Effector memory CD8-positive, alpha-beta T cell (primary cell): ENCODE measurements around the gene MMP20.
"Not testable (repeated sequence)": the region's sequence is repeated elsewhere in the genome, so short reads cannot be mapped to it uniquely, and the experiment has no call there.

ENCODE experiments used
- ATAC-seq: fragments of 150-1000 bp; cut with Tn5 transposase; replicated peaks from 2 replicates; pipeline ENCODE4 v1.10.0; 2021; ENCODE audit warnings: mild to moderate bottlenecking, moderate library complexity
- DNase-seq, 3 experiments: peaks; one replicate each; pipeline ENCODE4 v3.0.0; 2021
- H3K27ac Mint-ChIP-seq, 2 donors: one replicate each; pipeline ENCODE4 v1.8.0; 2022; ENCODE audit warnings: mild to moderate bottlenecking in 2 of 2, mixed read lengths in 2 of 2, moderate library complexity in 2 of 2
- H3K27me3 Mint-ChIP-seq, 2 donors: one replicate each; pipeline ENCODE4 v1.8.0; 2022; ENCODE audit warnings: mixed read lengths in 2 of 2
- H3K36me3 Mint-ChIP-seq: one replicate; pipeline ENCODE4 v1.8.0; 2022; ENCODE audit warnings: mild to moderate bottlenecking, moderate library complexity, mixed read lengths; ENCODE audit not compliant: insufficient read depth
- H3K4me1 Mint-ChIP-seq, 2 donors: one replicate each; pipeline ENCODE4 v1.8.0; 2022; ENCODE audit warnings: low read depth in 2 of 2, mixed read lengths in 2 of 2
- H3K4me3 Mint-ChIP-seq, 2 donors: one replicate each; pipeline ENCODE4 v1.8.0; 2022; ENCODE audit warnings: mild to moderate bottlenecking in 2 of 2, mixed read lengths in 2 of 2, moderate library complexity in 2 of 2
- H3K9me3 Mint-ChIP-seq, 2 donors: one replicate each; pipeline ENCODE4 v1.8.0; 2022; ENCODE audit warnings: mixed read lengths in 2 of 2

The MMP20 gene

GRCh38 chr11:102639656-102640055 is 14.5 kb upstream of the MMP20 start:
- Mint-ChIP-seq H3K4me1 (no peaks in the 10 kb centered on the region), H3K27ac (no peak overlapping the region), H3K4me3 (no peak overlapping the region), H3K9me3 (no peaks in the 10 kb centered on the region), H3K36me3 (peaks cover 4% of the 10 kb centered on the region), H3K27me3 (peaks cover 16 to 25% of the 10 kb centered on the region in 2 donors)
- ATAC-seq (no peak), DNase-seq (no peak)

- no peak overlapping the region for H3K27ac Mint-ChIP-seq
- H3K4me1 Mint-ChIP-seq = no peaks in the 10 kb centered on the region
- DNase-seq (no peak), ATAC-seq (no peak)
- peaks cover 16 to 25% of the 10 kb centered on the region in 2 donors for H3K27me3 Mint-ChIP-seq
- no peaks in the 10 kb centered on the region for H3K36me3 Mint-ChIP-seq
- no peak overlapping the region for H3K4me3 Mint-ChIP-seq
- H3K9me3 Mint-ChIP-seq = no peaks in the 10 kb centered on the region
These were observed 12.6 kb upstream of the MMP20 start for GRCh38 chr11:102637731-102638130.

- H3K9me3 Mint-ChIP-seq = no peaks in the 10 kb centered on the region
- no peak overlapping the region for H3K27ac Mint-ChIP-seq
- DNase-seq = no peak
- H3K4me1 Mint-ChIP-seq = no peaks in the 10 kb centered on the region
- H3K27me3 Mint-ChIP-seq = peaks cover 28 to 31% of the 10 kb centered on the region in 2 donors
- H3K36me3 Mint-ChIP-seq = no peaks in the 10 kb centered on the region
- ATAC-seq = no peak
- H3K4me3 Mint-ChIP-seq = no peak overlapping the region
These were observed 8.4 kb upstream of the MMP20 start for GRCh38 chr11:102633385-102634026.

- Mint-ChIP-seq H3K36me3 (no peaks in the 10 kb centered on the region), H3K27ac (no peak overlapping the region), H3K4me3 (no peak overlapping the region), H3K27me3 (peaks cover 18 to 31% of the 10 kb centered on the region in 2 donors), H3K9me3 (no peaks in the 10 kb centered on the region), H3K4me1 (no peaks in the 10 kb centered on the region)
- DNase-seq (no peak), ATAC-seq (no peak)
These were observed 6.9 kb upstream of the MMP20 start for GRCh38 chr11:102632026-102632425.

- DNase-seq = no peak
- H3K4me3 Mint-ChIP-seq = no peak overlapping the region
- no peak overlapping the region for H3K27ac Mint-ChIP-seq
- H3K9me3 Mint-ChIP-seq = no peaks in the 10 kb centered on the region
- H3K4me1 Mint-ChIP-seq = no peaks in the 10 kb centered on the region
- no peaks in the 10 kb centered on the region for H3K36me3 Mint-ChIP-seq
- H3K27me3 Mint-ChIP-seq = peaks cover 18 to 42% of the 10 kb centered on the region in 2 donors
- ATAC-seq = no peak
These were observed 5.7 kb upstream of the MMP20 start for GRCh38 chr11:102630598-102631448.

GRCh38 chr11:102629908-102630307 is 4.8 kb upstream of the MMP20 start:
- H3K9me3 Mint-ChIP-seq, H3K4me1 Mint-ChIP-seq, ATAC-seq, H3K27ac Mint-ChIP-seq, H3K36me3 Mint-ChIP-seq, DNase-seq, H3K4me3 Mint-ChIP-seq: not testable (repeated sequence)
- peaks cover 20 to 51% of the 10 kb centered on the region in 2 donors for H3K27me3 Mint-ChIP-seq

- no peak overlapping the region for H3K27ac Mint-ChIP-seq
- H3K36me3 Mint-ChIP-seq = no peaks in the 10 kb centered on the region
- H3K4me1 Mint-ChIP-seq = no peaks in the 10 kb centered on the region
- DNase-seq = no peak
- no peaks in the 10 kb centered on the region for H3K9me3 Mint-ChIP-seq
- no peak for ATAC-seq
- no peak overlapping the region for H3K4me3 Mint-ChIP-seq
- peaks cover 42 to 70% of the 10 kb centered on the region in 2 donors for H3K27me3 Mint-ChIP-seq
These were observed 1.5 kb upstream of the MMP20 start for GRCh38 chr11:102626676-102627075.

- Mint-ChIP-seq H3K9me3 (no peaks in the 10 kb centered on the region), H3K27me3 (peaks cover 30 to 66% of the 10 kb centered on the region in 2 donors), H3K27ac (no peak overlapping the region), H3K4me1 (no peaks in the 10 kb centered on the region), H3K36me3 (no peaks in the 10 kb centered on the region), H3K4me3 (no peak overlapping the region)
- DNase-seq = no peak
- ATAC-seq = no peak
These were observed 1.1 kb downstream of the MMP20 start for GRCh38 chr11:102623998-102624397.

- H3K27me3 Mint-ChIP-seq = peaks cover 24 to 66% of the 10 kb centered on the region in 2 donors
- DNase-seq = no peak
- H3K36me3 Mint-ChIP-seq = no peaks in the 10 kb centered on the region
- ATAC-seq = no peak
- H3K9me3 Mint-ChIP-seq = no peaks in the 10 kb centered on the region
- no peak overlapping the region for H3K4me3 Mint-ChIP-seq
- no peak overlapping the region for H3K27ac Mint-ChIP-seq
- H3K4me1 Mint-ChIP-seq = no peaks in the 10 kb centered on the region
These were observed 2.0 kb downstream of the MMP20 start for GRCh38 chr11:102623128-102623527.

- ATAC-seq (no peak), DNase-seq (no peak)
- H3K36me3 Mint-ChIP-seq = no peaks in the 10 kb centered on the region
- H3K4me3 Mint-ChIP-seq = no peak overlapping the region
- no peaks in the 10 kb centered on the region for H3K9me3 Mint-ChIP-seq
- peaks cover 24 to 60% of the 10 kb centered on the region in 2 donors for H3K27me3 Mint-ChIP-seq
- no peak overlapping the region for H3K27ac Mint-ChIP-seq
- H3K4me1 Mint-ChIP-seq = no peaks in the 10 kb centered on the region
These were observed 2.9 kb downstream of the MMP20 start for GRCh38 chr11:102622258-102622657.

GRCh38 chr11:102620818-102621561 is 4.1 kb downstream of the MMP20 start:
- ATAC-seq = no peak
- peaks cover 24 to 48% of the 10 kb centered on the region in 2 donors for H3K27me3 Mint-ChIP-seq
- H3K27ac Mint-ChIP-seq = no peak overlapping the region
- no peaks in the 10 kb centered on the region for H3K9me3 Mint-ChIP-seq
- DNase-seq = no peak
- no peaks in the 10 kb centered on the region for H3K4me1 Mint-ChIP-seq
- H3K36me3 Mint-ChIP-seq = no peaks in the 10 kb centered on the region
- no peak overlapping the region for H3K4me3 Mint-ChIP-seq

GRCh38 chr11:102620179-102620578 is 5.0 kb downstream of the MMP20 start:
- H3K4me1 Mint-ChIP-seq = no peaks in the 10 kb centered on the region
- H3K27me3 Mint-ChIP-seq = peaks cover 24 to 40% of the 10 kb centered on the region in 2 donors

GRCh38 chr11:102617466-102618008 is 7.6 kb downstream of the MMP20 start:
- no peak for ATAC-seq
- Mint-ChIP-seq H3K4me1 (no peaks in the 10 kb centered on the region), H3K27ac (no peak overlapping the region), H3K9me3 (no peaks in the 10 kb centered on the region), H3K36me3 (no peaks in the 10 kb centered on the region), H3K27me3 (peaks cover 4 to 14% of the 10 kb centered on the region in 2 donors), H3K4me3 (no peak overlapping the region)
- no peak for DNase-seq

More at GRCh38 chr11:102620179-102620578, 5.0 kb downstream of the MMP20 start:
- Mint-ChIP-seq H3K9me3 (no peaks in the 10 kb centered on the region), H3K27ac (no peak overlapping the region), H3K36me3 (no peaks in the 10 kb centered on the region), H3K4me3 (no peak overlapping the region)
- ATAC-seq (no peak), DNase-seq (no peak)
